Hindlimb muscle (tissue), 1 donor: ENCODE measurements around the gene TRIOBP. TPM values are rescaled to one million over a fixed set of nuclear protein-coding genes. Genes with fewer than 3 reads are reported as not detected.

Source experiments
- DNase-seq: peaks from one replicate; pipeline ENCODE4 v3.0.0-alpha.2; 2013
- polyA plus RNA-seq: library from polyadenylated mRNA; unstranded; fragments of 120-200 nt; gene quantifications from one replicate; pipeline ENCODE4 v1.2.1, GENCODE V29; 2013; ENCODE audit not compliant: insufficient read length

Gene TRIOBP
- polyA plus RNA-seq, 1 donor = 52.7 TPM

GRCh38 chr22:37806409-37807333 lies 109.8 kb downstream of the TRIOBP start:
- peak; percentile 36 for DNase-seq

GRCh38 chr22:37807410-37808293 lies 110.8 kb downstream of the TRIOBP start, which contains the start of gene GCAT:
GCAT (plus strand) TSS chr22:37807934; CDS start chr22:37807968, 34 bp downstream.
- DNase-seq = peak; percentile 96

GRCh38 chr22:37808294-37808657 lies 111.4 kb downstream of the TRIOBP start:
- peak; percentile 29 for DNase-seq

DNA sequence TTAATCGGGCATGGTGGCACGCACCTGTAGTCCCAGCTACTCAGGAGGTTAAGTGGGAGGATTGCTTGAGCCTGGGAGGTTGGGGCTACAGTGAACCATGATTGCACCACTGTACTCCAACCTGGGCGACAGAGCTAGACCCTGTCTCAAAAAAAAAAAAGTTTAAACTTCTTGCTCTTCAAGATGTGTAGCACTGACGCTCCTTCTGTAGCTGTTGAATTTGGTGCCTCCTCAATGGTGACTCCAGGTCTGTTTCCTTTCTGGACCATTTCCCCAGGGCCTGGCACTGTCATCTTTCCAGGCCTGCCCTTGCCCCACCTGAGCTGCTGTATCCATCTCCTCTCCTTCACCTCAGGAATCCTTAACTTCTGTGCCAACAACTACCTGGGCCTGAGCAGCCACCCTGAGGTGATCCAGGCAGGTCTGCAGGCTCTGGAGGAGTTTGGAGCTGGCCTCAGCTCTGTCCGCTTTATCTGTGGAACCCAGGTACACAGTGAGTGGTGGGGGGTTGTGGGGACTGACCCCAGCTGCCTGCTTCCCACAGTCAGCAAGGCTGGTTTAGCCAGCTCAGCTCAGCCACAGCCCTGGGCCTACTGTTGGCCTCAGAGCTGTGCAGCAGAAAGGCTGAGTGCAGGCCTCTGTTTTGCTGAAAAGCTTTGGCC lies 113.0 kb downstream of the TRIOBP start:
- no peak for DNase-seq

- DNase-seq = no peak
Observed at GRCh38 chr22:37811867-37812266, 115.0 kb downstream of the TRIOBP start.

DNA sequence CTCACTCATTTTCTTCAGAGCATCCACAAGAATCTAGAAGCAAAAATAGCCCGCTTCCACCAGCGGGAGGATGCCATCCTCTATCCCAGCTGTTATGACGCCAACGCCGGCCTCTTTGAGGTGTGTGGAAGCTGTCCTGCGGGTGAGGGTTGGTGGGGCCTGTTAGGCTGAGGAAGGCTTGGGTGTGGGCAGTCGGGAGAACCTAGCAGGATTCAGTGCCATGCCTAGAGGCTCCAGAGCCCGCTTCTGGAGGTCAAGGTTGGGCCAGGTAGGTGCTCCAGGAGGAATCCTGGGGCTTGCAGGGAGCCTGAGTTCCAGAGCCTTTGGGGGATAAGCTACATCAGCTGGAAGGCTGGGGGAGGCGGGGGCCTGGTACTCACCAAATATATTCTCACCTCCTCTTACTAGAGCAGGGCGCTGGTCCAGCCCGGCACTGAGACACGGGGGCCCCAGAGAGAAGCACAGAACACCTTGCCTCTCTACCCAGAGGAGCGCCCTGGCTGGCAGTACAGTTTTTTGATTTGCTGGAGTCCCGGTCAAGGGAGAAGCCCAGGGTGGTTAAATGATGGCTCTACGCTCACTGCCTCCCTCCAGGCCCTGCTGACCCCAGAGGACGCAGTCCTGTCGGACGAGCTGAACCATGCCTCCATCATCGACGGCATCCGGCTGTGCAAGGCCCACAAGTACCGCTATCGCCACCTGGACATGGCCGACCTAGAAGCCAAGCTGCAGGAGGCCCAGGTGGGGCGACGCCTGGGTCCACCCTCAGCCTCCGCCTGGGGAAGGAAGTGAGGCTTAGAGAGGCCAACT lies 116.2 kb downstream of the TRIOBP start:
- no peak for DNase-seq

GRCh38 chr22:37815593-37815992 lies 118.7 kb downstream of the TRIOBP start:
- DNase-seq = no peak

GRCh38 chr22:37816543-37817180 lies 119.8 kb downstream of the TRIOBP start:
- no peak for DNase-seq

- peak; percentile 87 for DNase-seq
Observed at GRCh38 chr22:37817705-37818408, 121.0 kb downstream of the TRIOBP start.

- DNase-seq = peak; percentile 43
Observed at GRCh38 chr22:37818409-37819104, 121.7 kb downstream of the TRIOBP start.

DNA sequence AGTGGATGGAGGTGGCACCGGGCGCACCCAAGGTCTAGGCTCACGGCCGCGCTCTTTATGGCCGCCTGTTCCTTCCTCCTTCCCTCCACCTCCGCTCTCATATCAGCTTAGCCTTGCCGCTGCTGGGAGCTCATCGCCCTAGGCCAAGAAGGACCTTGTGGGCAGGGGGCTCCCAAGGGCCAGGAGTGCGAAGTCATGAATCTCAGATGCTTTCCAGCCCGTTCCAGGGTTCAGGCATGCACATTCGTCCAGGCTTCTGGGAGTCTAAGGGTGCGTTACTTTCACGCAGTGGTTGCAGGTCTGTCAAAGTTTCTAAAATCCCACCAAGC lies 122.2 kb downstream of the TRIOBP start:
- no peak for DNase-seq

GRCh38 chr22:37820350-37820749 lies 123.5 kb downstream of the TRIOBP start:
- DNase-seq = no peak

GRCh38 chr22:37822079-37822833 lies 125.4 kb downstream of the TRIOBP start:
- DNase-seq = no peak

DNA sequence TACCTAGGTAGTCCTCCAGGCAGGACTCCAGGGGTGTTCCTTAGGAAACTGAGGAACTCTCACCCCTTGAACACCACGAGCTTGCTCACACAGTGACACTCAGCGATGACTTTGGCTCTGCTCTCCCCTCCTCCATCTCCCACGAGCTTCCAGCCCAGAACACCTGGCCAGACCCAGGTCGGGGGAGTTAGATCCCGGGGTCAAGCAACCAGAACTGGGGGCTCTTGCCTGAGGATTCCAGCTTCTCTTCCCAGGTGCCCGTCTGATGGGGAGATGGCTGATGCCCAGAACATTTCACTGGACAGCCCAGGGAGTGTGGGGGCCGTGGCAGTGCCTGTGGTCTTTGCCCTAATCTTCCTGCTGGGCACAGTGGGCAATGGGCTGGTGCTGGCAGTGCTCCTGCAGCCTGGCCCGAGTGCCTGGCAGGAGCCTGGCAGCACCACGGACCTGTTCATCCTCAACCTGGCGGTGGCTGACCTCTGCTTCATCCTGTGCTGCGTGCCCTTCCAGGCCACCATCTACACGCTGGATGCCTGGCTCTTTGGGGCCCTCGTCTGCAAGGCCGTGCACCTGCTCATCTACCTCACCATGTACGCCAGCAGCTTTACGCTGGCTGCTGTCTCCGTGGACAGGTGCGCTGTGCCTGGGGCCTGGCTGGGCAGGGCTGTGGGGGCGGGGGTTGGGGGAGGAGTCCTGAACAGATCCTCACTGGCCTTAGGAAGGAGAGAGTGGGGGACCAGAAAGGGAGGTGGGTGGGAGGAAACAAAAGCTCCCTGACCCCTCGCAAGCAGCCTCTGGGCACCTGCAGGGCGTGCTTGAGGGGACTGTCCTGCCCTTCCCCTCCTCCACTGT lies 126.5 kb downstream of the TRIOBP start, which contains the start of gene GALR3:
Gene GALR3, plus strand, starts transcription at position 249 of the 852 bp plus-strand sequence. Its CDS starts 25 bp downstream, at position 274.
- DNase-seq = no peak

DNA sequence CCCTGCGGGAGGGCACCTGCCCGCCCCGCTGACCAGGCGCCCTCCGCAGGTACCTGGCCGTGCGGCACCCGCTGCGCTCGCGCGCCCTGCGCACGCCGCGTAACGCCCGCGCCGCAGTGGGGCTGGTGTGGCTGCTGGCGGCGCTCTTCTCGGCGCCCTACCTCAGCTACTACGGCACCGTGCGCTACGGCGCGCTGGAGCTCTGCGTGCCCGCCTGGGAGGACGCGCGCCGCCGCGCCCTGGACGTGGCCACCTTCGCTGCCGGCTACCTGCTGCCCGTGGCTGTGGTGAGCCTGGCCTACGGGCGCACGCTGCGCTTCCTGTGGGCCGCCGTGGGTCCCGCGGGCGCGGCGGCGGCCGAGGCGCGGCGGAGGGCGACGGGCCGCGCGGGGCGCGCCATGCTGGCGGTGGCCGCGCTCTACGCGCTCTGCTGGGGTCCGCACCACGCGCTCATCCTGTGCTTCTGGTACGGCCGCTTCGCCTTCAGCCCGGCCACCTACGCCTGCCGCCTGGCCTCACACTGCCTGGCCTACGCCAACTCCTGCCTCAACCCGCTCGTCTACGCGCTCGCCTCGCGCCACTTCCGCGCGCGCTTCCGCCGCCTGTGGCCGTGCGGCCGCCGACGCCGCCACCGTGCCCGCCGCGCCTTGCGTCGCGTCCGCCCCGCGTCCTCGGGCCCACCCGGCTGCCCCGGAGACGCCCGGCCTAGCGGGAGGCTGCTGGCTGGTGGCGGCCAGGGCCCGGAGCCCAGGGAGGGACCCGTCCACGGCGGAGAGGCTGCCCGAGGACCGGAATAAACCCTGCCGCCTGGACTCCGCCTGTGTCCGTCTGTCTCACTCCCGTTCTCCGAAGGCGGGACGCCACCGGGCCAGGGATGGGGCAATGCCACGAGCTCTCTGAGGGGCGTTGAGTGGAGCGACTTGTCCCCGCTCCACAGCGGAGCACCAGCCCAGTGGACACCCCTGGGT lies 128.1 kb downstream of the TRIOBP start:
- DNase-seq = peak; percentile 36
